GM19438 (cell line): ENCODE measurements around the gene VN1R5.
"Not testable (repeated sequence)": the region's sequence is repeated elsewhere in the genome, so short reads cannot be mapped to it uniquely, and the experiment has no call there.

ENCODE experiments used
- ATAC-seq: cut with Tn5 transposase; IDR thresholded peaks from one replicate; pipeline ENCODE4 v1.9.1; 2021; ENCODE audit warnings: low read depth; ENCODE audit not compliant: unreplicated experiment

Gene VN1R5

DNA sequence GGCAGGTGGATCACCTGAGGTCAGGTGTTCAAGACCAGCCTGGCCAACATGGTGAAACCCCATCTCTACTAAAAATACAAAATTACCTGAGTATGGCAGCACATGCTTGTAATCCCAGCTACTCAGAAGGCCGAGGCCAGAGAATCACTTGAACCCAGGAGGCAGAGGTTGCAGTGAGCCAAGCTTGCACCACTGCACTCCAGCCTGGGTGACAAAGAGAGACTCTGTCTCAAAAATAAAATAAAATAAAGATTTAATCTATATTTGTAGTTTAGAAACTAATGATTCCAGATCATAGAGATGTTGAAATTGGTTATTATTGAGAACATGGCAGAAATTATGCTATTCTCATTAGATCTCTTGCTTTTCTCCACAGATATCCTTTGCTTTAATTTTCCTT lies at the start of gene VN1R5:
Gene VN1R5 (plus strand): TSS at position 301 of the 400 bp plus-strand sequence.
- ATAC-seq: not testable (repeated sequence)

DNA sequence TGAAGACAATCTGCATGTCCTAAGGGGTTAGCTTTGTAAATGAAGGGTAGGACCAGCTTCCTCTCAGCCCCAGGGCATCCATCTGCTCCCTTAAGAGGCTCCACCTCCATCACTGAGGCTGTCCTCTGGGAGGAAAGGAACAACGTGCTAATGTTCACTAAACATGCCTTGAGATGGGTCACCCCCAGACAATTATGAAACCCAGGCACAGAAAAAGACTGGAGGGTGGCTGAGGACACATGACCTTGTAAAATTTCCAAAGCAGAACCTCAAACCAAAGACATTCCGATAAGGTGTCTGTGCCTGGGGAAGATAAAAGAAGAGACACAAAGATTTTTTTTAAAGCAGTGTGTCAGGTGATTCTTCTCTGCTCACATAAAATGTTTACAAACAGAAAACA lies 46.5 kb upstream of the VN1R5 start:
- no peak for ATAC-seq

DNA sequence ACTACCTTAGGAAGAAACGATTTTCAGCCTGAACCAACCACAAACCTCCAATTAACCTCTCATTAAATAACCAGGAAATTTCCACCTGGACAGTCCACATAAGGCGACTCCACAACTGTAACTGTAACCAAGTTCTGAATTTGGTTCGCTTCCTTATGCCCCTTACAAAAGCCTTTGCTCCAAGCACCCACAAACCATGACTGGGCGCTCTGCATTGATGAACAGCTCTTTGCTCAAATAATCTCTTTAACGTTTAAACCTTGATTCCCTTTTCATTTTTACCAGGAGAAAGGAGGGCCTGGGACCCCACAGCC lies 45.9 kb upstream of the VN1R5 start:
- ATAC-seq: peak; percentile 5

DNA sequence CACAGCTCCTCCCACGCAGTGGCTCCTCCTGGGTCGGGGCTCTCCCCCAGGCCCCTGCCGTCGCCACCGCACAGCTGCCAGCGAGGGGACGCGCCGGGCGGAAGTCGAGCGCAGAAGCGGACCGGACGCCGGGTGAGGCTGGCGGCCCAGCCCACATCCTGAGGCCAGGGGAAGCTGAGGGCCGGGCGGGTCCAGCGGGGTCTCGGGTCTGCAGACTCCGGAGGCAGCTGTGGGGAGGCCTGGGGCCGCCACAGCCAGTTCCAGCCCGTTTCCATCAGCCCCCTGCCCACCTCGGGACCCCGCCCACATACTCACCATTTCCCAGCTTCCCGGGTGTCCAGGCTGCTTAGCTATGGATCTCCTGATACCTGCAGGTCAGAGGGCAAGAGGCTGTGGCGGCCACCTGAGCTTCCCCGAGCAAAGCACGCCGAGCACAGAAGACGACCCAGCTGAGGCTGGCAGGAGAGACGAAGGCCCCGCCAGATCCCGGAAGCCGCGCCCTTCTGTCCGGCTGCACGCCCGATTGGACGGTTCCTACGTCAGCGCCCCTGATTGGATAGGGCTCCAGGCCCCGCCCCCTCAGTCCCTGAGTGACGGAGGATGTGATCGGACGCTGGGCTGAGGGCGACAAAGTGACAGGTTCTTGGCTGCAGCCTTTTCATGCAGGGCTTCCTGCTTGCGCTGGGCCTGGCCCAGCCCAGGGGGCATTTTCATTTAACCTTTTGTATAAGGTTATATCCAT lies 45.3 kb upstream of the VN1R5 start:
- peak; percentile 87 for ATAC-seq

DNA sequence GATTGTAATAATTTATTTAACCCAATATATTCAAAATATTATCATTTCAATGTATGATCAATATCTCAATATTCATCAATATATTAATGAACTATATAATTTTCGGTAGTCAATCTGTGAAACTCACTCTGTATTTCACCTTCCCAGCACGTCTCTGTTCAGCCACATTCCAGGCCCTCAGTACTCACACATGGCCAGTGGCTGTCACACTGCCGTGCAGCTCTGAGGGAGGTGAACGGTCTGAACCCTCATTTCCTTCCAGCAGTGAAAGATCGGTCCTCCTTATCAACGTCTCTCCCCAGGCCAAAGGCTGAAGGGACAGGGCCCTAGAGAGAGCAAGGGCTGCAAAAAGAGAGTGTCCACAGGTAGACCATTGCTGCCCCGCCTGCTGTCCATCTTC lies 44.5 kb upstream of the VN1R5 start:
- ATAC-seq: no peak

DNA sequence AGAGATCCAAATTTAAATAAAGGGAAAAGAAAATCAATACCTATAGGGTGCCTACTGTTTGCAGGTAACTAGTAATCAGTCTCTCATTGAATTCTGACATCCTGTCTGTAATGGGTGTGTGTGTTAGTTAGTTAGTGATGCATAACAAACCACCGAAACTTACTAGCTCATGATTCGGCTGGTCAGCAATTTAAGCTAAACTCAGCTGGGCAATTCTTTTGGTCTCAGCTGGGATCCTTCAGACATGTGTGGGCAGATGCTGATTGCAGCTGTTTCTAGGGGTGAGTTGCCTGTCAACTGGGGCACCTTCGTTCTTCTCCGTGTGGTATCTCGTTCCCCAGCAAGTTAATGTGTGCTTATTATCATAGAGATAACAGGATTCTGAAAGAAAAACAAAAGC lies 43.9 kb upstream of the VN1R5 start:
- peak; percentile 52 for ATAC-seq

DNA sequence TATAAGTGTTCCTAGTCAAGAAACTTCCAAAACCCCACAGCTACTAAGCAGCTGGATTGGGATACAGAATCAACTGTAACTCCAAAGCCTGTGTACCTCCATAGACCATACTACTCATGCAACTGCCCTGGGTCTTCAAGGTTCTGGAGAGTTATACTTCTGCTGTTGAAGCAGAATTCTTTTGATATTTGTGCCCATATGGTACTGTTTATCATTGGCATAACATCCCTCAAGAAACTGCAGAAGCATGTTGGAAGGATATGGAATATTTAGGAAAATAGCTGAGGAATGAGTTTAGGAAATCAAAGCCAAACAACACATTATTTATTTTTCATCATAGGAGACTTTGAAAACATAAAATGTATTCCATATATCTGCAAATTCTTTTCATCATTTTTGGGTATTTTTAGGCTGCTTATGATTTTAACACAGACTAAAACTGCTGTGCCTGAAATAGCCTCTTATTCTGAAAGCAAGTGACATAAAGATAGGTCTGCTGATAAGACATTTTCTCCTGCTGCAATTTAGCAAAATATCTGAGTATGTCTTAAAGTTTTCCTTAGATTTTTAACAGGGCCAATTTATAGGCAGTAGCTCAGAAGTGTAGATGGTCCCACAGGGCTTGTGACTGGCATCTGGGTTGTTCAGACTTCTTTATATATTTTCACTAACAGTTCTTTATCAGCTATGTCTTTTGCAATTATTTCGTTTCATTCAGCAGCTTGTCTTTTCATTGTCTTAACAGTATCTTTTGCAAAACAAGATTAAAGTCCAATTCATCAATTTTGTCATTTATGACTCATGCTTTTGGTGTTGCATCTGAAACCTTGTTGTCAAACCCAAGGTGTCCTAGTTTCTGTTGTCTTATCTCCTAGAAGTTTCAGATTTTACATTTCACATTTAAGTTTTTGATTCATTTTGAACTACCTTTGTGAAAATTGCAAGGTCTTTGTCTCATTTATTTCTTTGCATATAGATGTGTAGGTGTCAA lies 43.0 kb upstream of the VN1R5 start:
- ATAC-seq: no peak

DNA sequence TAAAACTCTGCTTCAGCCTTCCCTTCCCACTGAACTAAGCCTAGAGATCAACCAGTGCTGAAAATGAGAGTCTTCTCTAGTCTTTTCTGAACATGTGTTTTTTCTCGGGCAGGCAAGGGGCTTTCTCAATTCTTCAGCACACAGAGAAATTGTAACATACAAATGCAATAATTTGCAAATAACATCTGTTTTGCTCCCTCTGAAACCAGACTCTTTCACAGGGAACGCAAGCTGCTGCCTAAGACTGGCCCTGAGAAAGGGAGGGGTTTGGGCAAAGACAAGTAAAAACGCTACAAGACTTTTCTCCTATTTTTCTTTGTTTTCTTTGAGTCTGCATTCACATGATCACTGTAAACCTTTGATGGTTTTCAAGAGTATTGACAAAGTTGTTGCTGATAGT lies 39.6 kb upstream of the VN1R5 start:
- no peak for ATAC-seq

DNA sequence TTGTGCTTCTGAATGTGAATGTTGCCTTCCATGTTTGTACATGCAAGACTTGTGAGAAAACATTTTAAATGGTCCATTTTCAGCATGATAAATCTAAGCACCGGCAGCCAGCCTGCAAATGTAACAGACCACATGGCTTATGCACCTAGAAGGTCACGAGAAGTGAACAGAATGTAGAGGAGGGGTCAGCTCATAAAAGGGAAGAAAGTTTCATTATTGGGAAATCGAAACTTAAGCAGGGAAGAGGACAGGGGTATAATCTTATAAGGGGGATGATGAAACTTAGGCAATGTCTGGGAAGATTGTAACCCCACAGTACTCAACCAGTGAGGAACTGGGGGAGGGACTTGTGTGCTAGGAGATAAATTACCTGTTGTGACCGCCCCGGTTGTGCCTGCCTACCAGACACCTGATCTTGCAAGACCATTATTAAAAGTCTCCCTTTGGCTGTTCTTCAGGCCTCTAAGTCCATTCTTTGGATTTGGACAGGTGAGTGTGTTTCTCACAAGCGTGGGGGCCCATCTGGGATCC lies 37.7 kb upstream of the VN1R5 start:
- ATAC-seq: no peak

DNA sequence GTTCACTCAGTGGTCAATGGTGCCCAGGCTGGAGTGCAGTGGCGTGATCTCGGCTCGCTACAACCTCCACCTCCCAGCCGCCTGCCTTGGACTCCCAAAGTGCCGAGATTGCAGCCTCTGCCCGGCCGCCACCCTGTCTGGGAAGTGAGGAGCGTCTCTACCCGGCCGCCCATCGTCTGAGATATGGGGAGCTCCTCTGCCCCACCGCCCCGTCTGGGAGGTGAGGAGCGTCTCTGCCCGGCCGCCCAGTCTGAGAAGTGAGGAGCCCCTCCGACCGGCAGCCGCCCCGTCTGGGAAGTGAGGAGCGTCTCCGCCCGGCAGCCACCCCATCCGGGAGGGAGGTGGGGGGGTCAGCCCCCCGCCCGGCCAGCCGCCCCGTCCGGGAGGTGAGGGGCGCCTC lies 35.6 kb upstream of the VN1R5 start:
- not testable (repeated sequence) for ATAC-seq

DNA sequence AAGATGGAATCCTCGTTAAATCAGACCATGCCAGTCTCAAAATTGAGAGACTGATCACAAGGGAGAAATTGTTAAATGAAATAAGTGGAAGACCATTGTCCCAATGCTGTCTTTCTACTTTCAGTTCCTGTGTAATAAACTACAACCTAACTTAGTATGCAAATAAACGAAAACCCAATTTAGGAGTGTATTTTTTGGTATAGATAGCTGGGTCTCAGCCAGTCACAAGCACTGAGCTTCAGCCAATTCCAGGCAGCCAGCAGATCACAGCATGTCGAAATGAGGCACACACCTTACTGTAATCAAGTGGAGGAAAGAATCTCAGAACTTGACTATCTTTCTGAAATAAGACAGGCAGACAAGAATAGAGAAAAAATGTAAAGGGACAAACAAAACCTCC lies 33.0 kb upstream of the VN1R5 start:
- no peak for ATAC-seq

DNA sequence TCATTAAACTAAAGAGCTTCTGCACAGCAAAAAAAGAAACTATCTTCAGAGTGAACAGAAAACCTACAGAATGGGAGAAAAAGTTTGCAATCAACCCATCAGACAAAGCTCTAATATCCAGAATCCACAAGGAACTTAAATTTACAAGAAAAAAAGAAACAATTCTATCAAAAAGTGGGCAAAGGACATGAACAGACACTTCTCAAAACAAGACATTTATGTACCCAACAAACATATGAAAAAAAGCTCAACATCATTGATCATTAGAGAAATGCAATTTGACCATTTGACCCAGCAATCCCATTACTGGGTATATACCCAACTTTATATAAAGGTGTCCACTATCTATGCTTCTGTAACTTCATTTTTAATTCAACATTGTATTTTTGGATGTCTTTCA lies 31.1 kb upstream of the VN1R5 start:
- no peak for ATAC-seq

DNA sequence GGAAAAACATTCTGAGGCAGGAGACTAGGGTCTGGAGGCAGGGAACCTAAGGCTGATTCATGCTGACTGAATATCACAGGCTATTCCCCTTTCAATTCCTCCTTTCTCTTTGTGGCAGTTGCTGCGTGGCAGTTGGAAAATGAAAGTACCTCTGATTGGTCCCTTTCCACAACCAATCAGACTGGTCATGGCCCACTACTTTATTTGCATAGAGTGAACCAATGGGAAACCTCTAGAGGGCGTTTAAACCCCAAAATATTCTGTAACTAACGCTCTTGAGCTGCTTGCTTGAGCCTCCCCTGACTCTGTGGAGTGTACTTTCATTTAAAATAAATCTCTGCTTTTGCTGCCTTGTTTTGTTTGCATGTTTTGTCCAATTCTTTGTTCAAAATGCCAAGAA lies 27.7 kb upstream of the VN1R5 start:
- no peak for ATAC-seq

DNA sequence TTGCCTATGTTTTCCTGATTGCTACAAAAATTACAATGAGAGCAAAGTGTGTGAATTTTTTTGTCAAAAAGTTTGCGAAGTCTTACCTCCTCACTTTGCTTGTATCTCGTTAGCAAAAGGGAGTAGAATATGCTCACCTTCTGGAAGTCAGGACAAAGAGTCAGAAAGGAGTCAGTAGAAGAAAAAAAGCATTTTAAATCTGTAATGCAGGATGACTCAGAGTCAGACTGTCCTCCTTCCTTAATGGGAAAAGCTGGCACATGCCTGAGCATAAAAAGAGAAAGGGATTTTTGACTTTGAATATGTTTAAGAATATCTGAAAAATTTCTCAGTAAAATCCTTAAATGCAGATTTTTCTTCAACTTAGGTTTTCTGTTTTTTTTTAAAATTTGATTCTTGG lies 14.2 kb upstream of the VN1R5 start:
- ATAC-seq: no peak

DNA sequence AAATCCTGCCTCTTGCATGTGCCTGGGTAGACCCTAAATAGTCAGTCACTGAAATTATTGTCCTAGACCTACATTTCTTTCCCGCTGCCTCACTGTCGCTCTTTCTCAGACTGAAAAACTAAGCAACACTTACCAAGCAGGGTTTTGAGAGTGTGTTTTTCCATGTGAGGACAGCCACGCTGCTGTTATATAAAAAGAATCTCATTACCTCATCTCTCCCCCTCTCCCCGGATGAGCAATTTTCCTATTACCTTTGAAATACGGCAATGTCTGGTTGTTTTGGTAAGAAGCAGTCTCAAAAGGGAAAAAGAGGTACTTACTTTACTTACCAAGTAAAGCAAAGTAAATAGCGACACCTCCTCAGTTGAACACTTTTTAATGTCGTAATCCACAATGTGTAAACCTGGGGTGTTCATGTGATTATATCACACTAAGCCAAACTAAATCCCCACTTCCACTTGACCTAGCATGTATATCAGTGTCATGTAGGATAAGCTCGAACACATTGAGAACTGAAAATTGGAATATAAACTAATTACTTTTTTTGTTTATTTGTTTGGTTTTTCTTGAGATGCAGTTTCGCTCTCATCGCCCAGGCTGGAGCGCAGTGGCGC lies 12.2 kb upstream of the VN1R5 start:
- ATAC-seq: no peak

DNA sequence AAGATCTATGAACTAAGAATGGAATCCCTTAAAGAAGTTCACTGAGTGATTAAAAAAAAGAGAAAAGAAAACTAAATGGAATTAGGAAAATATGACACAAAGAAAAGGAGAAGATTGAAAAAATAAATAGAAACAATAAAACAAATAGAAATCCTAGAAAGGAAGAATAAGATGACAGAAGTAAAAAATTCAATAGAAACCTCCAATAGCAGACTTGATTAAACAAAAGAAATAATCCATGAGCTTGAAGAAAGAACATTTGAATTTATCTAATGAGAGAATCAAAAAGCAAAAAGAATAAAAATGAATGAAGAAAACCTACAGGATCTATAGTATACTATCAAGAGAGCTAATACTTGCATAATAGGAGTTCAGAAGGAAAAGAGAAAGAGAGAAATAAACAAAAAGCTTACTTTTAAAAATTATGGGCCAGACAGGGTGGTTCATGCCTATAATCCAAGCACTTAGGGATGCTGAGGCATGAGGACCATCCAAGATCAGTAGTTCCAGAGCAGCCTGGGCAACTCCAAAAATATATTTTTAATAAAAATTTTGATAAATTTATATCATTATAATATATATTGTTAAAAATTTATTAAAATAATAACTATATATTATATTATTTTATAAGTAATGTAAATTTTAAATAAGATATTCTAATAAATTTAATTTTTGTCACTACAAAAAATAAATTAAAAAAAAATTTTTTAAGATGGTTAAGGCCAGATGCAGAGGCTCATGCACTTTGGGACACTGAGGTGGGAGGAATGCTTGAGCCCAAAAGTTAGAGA lies 9.4 kb upstream of the VN1R5 start:
- ATAC-seq: no peak

DNA sequence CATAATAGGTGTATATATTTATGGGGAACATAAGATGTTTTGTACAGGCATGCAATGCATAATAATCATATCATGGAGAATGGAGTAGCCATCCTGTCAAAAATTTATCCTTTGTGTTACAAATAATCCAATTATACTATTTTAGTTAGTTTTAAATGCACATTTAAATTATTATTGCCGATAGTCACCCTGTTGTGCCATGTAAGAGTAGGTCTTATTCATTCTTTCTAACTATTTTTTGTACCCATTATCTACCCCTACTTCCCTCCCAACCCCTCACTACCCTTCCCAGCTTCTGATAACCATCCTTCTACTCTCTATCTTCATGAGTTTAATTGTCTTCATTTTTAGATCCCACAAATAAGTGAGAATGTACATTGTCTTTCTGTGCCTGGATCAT lies 8.3 kb upstream of the VN1R5 start:
- no peak for ATAC-seq

DNA sequence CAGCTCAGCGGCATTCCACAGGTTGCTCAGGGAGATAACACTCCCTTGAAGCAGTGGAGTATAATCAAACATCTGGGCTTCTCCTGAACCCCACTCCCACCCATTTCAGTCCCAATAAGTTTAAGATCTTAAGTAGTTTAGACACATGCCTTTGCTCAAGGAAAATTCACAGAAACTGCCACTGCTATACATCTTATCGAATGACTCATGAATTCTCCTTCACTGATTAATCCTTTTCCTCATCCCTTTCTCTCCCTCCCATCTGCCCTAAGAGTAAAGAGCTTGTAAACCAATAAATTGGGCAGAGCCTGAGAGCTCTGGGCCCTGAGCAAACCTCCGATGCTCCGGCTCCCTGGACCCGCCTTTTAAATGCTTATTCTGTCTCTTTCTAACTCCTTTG lies 10.2 kb downstream of the VN1R5 start:
- ATAC-seq: no peak

DNA sequence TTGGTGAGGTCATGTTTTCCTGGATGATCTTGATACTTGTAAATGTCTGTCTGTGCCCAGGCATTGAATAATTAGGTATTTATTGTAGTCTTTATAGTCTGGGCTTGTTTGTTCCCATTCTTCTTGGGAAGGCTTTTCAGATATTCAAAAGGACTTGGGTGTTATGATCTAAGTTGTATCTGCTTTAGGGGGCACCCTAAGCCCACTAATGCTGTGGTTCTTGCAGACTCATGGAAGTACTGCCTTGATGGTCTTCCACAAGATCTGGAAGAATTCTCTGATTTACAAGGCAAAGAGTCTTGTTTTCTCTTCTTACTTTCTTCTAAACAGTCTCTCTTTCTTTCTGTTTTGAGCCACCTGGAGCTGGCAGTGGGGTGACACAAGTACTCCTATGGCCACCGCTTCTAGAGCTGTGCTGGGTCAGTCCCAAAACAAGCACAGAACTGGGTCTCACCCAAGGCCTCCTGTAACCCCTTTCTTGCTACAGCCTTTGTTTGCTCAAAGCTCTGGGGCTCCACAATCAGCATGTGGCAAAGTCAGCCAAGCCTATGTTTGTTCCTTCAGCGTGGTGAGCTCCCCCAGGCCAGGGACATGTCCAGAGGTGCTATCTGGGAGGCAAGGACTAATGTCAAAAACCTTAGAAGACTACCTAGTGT lies 12.6 kb downstream of the VN1R5 start:
- ATAC-seq: no peak

DNA sequence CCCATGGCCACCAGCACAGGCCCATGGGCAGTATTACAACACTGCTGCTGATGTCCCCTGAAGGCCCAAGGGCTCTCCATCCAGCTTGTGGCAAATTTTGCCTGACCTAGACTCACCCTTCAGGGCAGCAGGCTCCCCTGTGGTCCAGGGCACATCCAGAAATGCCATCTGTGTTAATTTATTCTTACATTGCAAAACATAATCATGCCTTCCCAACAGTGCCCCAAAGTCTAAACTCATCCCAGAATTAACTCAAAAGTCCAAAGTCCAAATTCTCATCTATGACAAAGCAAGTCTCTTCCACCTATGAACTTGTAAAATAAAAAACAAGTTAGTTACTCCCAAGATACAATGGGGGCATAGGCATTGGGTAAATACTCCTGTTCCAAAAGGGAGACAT lies 13.3 kb downstream of the VN1R5 start:
- no peak for ATAC-seq
